SIG-M5 treated with dmso at 0.1 percent for 504 hours (cell line): Measurements from ENCODE around the gene TRAF4.
A peak's percentile ranks its signal among the peaks of the same experiment; 100 is the strongest.
"Not testable (repeated sequence)": the region's sequence is repeated elsewhere in the genome, so short reads cannot be mapped to it uniquely, and the experiment has no call there.

ENCODE experiments used
- DNase-seq: peaks from one replicate; lab custom pipeline; 2025; ENCODE audit not compliant: unreplicated experiment; lab: John Stamatoyannopoulos, UW

Gene TRAF4

GRCh38 chr17:28777178-28777577, 33.4 kb downstream of the TRAF4 start:
- no peak for DNase-seq

GRCh38 chr17:28779601-28780000, 35.8 kb downstream of the TRAF4 start:
- DNase-seq = not testable (repeated sequence)

GRCh38 chr17:28783161-28783560, 39.4 kb downstream of the TRAF4 start:
- no peak for DNase-seq

- no peak for DNase-seq
Measured at GRCh38 chr17:28788100-28788499, 44.3 kb downstream of the TRAF4 start.

- DNase-seq = peak; percentile 62
Measured at GRCh38 chr17:28792877-28793661, 49.3 kb downstream of the TRAF4 start.

- not testable (repeated sequence) for DNase-seq
Measured at GRCh38 chr17:28794846-28795441, 51.1 kb downstream of the TRAF4 start.

- DNase-seq = no peak
Measured at GRCh38 chr17:28796062-28796461, 52.3 kb downstream of the TRAF4 start.
